Stimulated activated CD8-positive, alpha-beta memory T cell treated with anti-CD3 and anti-CD28 coated beads, Interleukin-12 subunit alpha, Interleukin-12 subunit beta, amount 100 ng/mL, for 24 hours (primary cell): ENCODE data around the gene PSMC3IP.

Experiments used
- DNase-seq: peaks from one replicate; pipeline ENCODE4 v3.0.0-alpha.2; 2020; ENCODE audit errors: extremely low read depth

Gene PSMC3IP

GRCh38 chr17:42585353-42585752, 7.8 kb upstream of the PSMC3IP start:
- DNase-seq = no peak

- no peak for DNase-seq
These were observed 7.4 kb upstream of the PSMC3IP start for GRCh38 chr17:42584880-42585279.

- no peak for DNase-seq
These were observed 4.3 kb upstream of the PSMC3IP start for GRCh38 chr17:42581744-42582270.

- no peak for DNase-seq
These were observed 2.4 kb upstream of the PSMC3IP start for GRCh38 chr17:42579794-42580551.

GRCh38 chr17:42578282-42578869, 847 bp upstream of the PSMC3IP start:
- DNase-seq = no peak

- DNase-seq = no peak
These were observed 393 bp downstream of the PSMC3IP start for GRCh38 chr17:42577140-42577531.

GRCh38 chr17:42574463-42574862, 3.1 kb downstream of the PSMC3IP start:
- no peak for DNase-seq

- DNase-seq = no peak
These were observed 4.4 kb downstream of the PSMC3IP start for GRCh38 chr17:42573095-42573494.

- no peak for DNase-seq
These were observed 5.9 kb downstream of the PSMC3IP start for GRCh38 chr17:42571435-42572225.

- DNase-seq = no peak
These were observed 9.0 kb downstream of the PSMC3IP start for GRCh38 chr17:42568341-42569111.

- DNase-seq = peak; percentile 90
These were observed 10.5 kb downstream of the PSMC3IP start, which contains the start of gene MLX for GRCh38 chr17:42566883-42567573. Gene MLX, plus strand, starts transcription at chr17:42567100. Its CDS starts 25 bp downstream, at chr17:42567125.

GRCh38 chr17:42566215-42566882, 11.2 kb downstream of the PSMC3IP start:
- no peak for DNase-seq

GRCh38 chr17:42565523-42566214, 11.9 kb downstream of the PSMC3IP start:
- DNase-seq = no peak

GRCh38 chr17:42564815-42565522, 12.6 kb downstream of the PSMC3IP start:
- no peak for DNase-seq

- no peak for DNase-seq
These were observed 13.6 kb downstream of the PSMC3IP start for GRCh38 chr17:42563950-42564349.

- DNase-seq = no peak
These were observed 14.0 kb downstream of the PSMC3IP start for GRCh38 chr17:42563543-42563942.

GRCh38 chr17:42563143-42563509, 14.4 kb downstream of the PSMC3IP start:
- DNase-seq = no peak

GRCh38 chr17:42562388-42563142, 15.0 kb downstream of the PSMC3IP start:
- DNase-seq = no peak
